Activated naive CD4-positive, alpha-beta T cell treated with anti-CD3 and anti-CD28 coated beads for 36 hours (primary cell): ENCODE data around the gene TAS1R3. TPM values are rescaled to one million over a fixed set of nuclear protein-coding genes. Genes with fewer than 3 reads are reported as not detected.

Experiments
- CTCF ChIA-PET: fragments of 350-600 bp; sonication (Branson Sonifier 250); formaldehyde crosslinking; loops from one replicate; lab custom pipeline; 2021; ENCODE audit warnings: antibody characterized with exemption; lab: Charles Lee
- DNase-seq: peaks from one replicate; pipeline ENCODE4 v3.0.0-alpha.2; 2020
- H3K27ac Mint-ChIP-seq: one replicate; pipeline ENCODE4 v1.8.0; 2021; ENCODE audit warnings: mild to moderate bottlenecking, mixed read lengths
- H3K27me3 Mint-ChIP-seq: one replicate; pipeline ENCODE4 v1.8.0; 2021; ENCODE audit warnings: low read depth, mixed read lengths
- H3K36me3 Mint-ChIP-seq: one replicate; pipeline ENCODE4 v1.8.0; 2021; ENCODE audit warnings: low read depth, mixed read lengths
- H3K4me1 Mint-ChIP-seq: one replicate; pipeline ENCODE4 v1.8.0; 2021; ENCODE audit warnings: low read depth, mixed read lengths
- H3K4me3 Mint-ChIP-seq: one replicate; pipeline ENCODE4 v1.8.0; 2021; ENCODE audit warnings: mild to moderate bottlenecking, moderate library complexity, mixed read lengths
- H3K9me3 Mint-ChIP-seq: one replicate; pipeline ENCODE4 v1.8.0; 2021; ENCODE audit warnings: mixed read lengths
- intact Hi-C: fragments of 100-400 bp; cut with micrococcal nuclease; formaldehyde crosslinking; loops from one replicate; pipeline ENCODE4 v1.15.1; 2023
- total RNA-seq, 2 experiments: library from RNA; stranded (reverse); gene quantifications; one replicate each; pipeline ENCODE4 v1.2.3, GENCODE V29; 2021

Gene TAS1R3
- total RNA-seq, 2 experiments from 2014 or later = 0.10 to 0.14 TPM

GRCh38 chr1:1333551-1334241 lies 2.6 kb downstream of the TAS1R3 start:
- DNase-seq = no peak
- Mint-ChIP-seq H3K4me1 (no peaks in the 10 kb centered on the region), H3K27ac (no peak overlapping the region), H3K4me3 (no peak overlapping the region), H3K36me3 (peaks cover 2% of the 10 kb centered on the region), H3K9me3 (no peaks in the 10 kb centered on the region), H3K27me3 (no peaks in the 10 kb centered on the region)
- intact Hi-C loops = no loop called here
- CTCF ChIA-PET = no interaction called here

- no peaks in the 10 kb centered on the region for H3K27me3 Mint-ChIP-seq
- H3K4me3 Mint-ChIP-seq = no peak overlapping the region
- H3K27ac Mint-ChIP-seq = no peak overlapping the region
- H3K36me3 Mint-ChIP-seq = peaks cover 4% of the 10 kb centered on the region
- no peaks in the 10 kb centered on the region for H3K4me1 Mint-ChIP-seq
- CTCF ChIA-PET = no interaction called here
- intact Hi-C loops = no loop called here
- no peaks in the 10 kb centered on the region for H3K9me3 Mint-ChIP-seq
- DNase-seq = no peak
Observed at GRCh38 chr1:1334835-1335234, 3.8 kb downstream of the TAS1R3 start.

- no peak for DNase-seq
- no peaks in the 10 kb centered on the region for H3K27me3 Mint-ChIP-seq
- peaks cover 4% of the 10 kb centered on the region for H3K36me3 Mint-ChIP-seq
- H3K4me1 Mint-ChIP-seq = no peaks in the 10 kb centered on the region
- no peaks in the 10 kb centered on the region for H3K9me3 Mint-ChIP-seq
- H3K4me3 Mint-ChIP-seq = no peak overlapping the region
- no peak overlapping the region for H3K27ac Mint-ChIP-seq
- intact Hi-C loops = no loop called here
- CTCF ChIA-PET = no interaction called here
Observed at GRCh38 chr1:1335283-1335682, 4.2 kb downstream of the TAS1R3 start.

DNA sequence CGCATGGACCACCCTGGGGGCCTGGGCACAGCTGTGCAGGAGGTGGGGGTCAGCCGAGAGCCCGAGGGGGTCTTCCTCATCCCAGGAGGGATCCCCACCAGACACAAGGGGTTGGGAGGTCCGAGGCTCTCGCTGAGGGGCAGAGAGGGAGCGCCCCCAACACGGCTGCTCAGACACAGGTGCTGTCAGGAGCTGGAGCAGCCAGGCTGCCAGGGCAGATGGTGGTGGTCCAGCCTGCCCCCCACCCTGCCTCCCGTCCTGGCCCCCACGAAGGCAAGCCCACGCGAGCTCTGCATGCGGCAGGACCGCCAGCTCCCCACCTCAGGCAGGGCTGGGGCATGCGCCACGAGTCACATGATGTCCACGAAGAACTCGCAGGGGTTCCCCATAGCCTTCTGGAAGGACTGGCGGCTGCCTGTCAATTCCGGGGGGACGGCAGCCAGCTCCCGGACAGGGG lies 4.7 kb downstream of the TAS1R3 start:
- Mint-ChIP-seq H3K27me3 (no peaks in the 10 kb centered on the region), H3K4me1 (no peaks in the 10 kb centered on the region), H3K36me3 (peaks cover 9% of the 10 kb centered on the region), H3K4me3 (no peak overlapping the region), H3K27ac (no peak overlapping the region), H3K9me3 (no peaks in the 10 kb centered on the region)
- CTCF ChIA-PET = no interaction called here
- no peak for DNase-seq
- intact Hi-C loops = no loop called here

GRCh38 chr1:1336446-1336845 lies 5.4 kb downstream of the TAS1R3 start:
- H3K27ac Mint-ChIP-seq = no peak overlapping the region
- H3K36me3 Mint-ChIP-seq = peaks cover 15% of the 10 kb centered on the region
- DNase-seq = no peak
- CTCF ChIA-PET = no interaction called here
- intact Hi-C loops = no loop called here
- H3K4me1 Mint-ChIP-seq = no peaks in the 10 kb centered on the region
- no peaks in the 10 kb centered on the region for H3K9me3 Mint-ChIP-seq
- no peak overlapping the region for H3K4me3 Mint-ChIP-seq
- H3K27me3 Mint-ChIP-seq = no peaks in the 10 kb centered on the region

DNA sequence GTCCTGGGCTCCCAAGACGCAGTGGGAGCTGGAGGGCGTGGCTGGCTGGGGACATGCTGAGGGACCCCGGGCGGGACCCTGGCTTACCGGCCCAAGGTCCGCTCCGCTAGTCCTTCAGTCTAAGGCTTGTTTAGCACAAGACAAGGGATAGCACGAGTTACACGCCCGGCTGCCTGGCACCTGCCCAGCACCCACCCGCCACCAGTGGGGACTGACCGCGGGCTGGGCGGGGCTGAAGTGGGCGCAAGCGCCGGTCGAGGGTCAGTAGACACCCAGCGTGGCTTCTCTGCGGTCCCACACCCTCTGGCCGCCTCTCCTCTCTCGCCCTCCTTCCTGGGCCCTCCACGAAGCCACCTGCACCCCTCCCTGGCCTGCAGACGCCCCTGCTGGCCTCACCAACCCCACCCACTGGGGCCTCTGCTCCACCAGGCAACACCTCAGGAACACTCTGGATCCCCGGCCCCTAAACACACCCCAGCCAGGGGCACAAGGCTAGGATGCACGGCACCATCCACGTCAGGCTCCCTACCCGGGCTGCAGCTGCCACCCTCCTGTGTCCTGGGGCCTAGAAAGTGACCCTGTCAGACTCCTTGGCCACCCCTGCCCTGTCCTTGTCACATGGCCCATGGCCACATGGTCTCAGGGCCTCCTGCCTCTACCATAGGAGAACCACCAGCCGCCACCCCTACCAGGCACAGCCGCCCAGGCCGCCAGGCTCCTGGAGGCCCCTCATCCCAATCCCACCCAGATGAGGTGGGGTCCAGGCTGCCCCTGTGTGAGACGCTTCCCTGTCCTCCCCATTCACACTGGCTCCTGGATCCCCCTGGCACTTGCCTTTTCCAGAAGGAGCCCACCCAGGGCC lies 6.1 kb downstream of the TAS1R3 start:
- Mint-ChIP-seq H3K27ac (no peak overlapping the region), H3K4me3 (no peak overlapping the region), H3K4me1 (no peaks in the 10 kb centered on the region), H3K9me3 (no peaks in the 10 kb centered on the region), H3K36me3 (peaks cover 15% of the 10 kb centered on the region), H3K27me3 (no peaks in the 10 kb centered on the region)
- intact Hi-C loops = no loop called here
- no peak for DNase-seq
- CTCF ChIA-PET = no interaction called here

DNA sequence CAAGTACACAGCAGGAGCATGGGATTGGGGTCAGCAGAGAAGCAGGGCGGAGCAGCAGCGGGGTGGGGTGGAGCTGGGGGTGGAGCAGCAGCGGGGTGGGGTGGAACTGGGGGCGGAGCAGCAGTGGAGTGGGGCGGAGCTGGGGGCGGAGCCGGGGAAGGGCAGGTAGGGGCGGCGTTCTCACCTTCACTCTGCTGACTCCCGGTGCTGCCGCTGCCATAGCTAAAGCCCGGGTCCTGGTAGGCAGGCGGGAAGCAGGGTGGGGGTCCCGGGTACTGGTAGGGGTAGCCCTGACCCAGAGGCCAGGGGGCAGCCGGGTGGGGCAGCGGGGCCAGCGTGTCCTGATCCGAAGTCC lies 6.7 kb downstream of the TAS1R3 start:
- Mint-ChIP-seq H3K9me3 (no peaks in the 10 kb centered on the region), H3K27me3 (no peaks in the 10 kb centered on the region), H3K4me1 (no peaks in the 10 kb centered on the region), H3K27ac (no peak overlapping the region), H3K4me3 (no peak overlapping the region), H3K36me3 (peaks cover 15% of the 10 kb centered on the region)
- CTCF ChIA-PET = no interaction called here
- intact Hi-C loops = no loop called here
- DNase-seq = peak; percentile 30

DNA sequence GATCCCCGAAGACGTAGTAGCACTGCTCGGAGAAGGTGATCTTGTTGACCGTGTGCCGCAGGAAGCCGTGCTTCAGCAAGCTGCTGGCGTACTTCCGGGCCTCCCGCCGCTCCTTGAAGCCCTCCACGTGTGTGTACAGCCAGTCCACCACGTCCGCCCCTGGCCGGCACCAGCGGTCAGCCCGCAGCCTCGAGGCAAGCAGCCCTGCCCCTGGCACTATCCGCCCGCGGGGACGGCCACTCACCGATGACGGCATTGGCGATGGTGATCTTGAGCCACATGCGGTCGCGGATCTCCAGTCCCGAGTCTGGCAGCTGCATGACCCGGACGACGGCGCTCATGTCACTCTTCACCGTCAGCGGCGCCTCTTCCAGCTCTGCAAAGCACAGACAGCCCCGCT lies 7.2 kb downstream of the TAS1R3 start:
- intact Hi-C loops = no loop called here
- no peaks in the 10 kb centered on the region for H3K27me3 Mint-ChIP-seq
- DNase-seq = no peak
- no peak overlapping the region for H3K4me3 Mint-ChIP-seq
- CTCF ChIA-PET = no interaction called here
- no peaks in the 10 kb centered on the region for H3K9me3 Mint-ChIP-seq
- H3K36me3 Mint-ChIP-seq = peaks cover 15% of the 10 kb centered on the region
- no peak overlapping the region for H3K27ac Mint-ChIP-seq
- no peaks in the 10 kb centered on the region for H3K4me1 Mint-ChIP-seq

DNA sequence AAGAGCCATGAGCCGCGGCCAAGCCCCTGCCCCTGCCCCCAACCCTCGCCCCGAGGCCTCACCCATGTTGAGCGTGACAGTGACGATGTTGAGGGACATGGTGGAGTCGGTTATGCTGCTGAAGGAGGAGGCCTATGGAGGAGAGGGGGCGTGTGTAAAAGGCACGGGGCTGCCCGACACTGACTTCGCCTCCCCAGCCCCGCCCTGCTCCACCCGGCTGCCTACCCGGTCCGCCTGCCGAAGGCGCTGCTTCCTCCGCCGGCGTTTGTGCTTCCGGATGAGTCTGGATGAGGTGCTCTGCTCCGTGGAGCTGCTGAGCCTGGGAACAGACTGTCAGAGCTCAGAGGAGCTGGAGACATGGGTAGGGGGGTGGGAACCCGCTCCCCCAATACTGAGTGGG lies 9.1 kb downstream of the TAS1R3 start:
- no peak overlapping the region for H3K27ac Mint-ChIP-seq
- H3K9me3 Mint-ChIP-seq = no peaks in the 10 kb centered on the region
- no peak overlapping the region for H3K4me3 Mint-ChIP-seq
- DNase-seq = no peak
- CTCF ChIA-PET = no interaction called here
- H3K27me3 Mint-ChIP-seq = no peaks in the 10 kb centered on the region
- H3K4me1 Mint-ChIP-seq = peaks cover 4% of the 10 kb centered on the region
- peaks cover 15% of the 10 kb centered on the region for H3K36me3 Mint-ChIP-seq
- intact Hi-C loops = no loop called here

DNA sequence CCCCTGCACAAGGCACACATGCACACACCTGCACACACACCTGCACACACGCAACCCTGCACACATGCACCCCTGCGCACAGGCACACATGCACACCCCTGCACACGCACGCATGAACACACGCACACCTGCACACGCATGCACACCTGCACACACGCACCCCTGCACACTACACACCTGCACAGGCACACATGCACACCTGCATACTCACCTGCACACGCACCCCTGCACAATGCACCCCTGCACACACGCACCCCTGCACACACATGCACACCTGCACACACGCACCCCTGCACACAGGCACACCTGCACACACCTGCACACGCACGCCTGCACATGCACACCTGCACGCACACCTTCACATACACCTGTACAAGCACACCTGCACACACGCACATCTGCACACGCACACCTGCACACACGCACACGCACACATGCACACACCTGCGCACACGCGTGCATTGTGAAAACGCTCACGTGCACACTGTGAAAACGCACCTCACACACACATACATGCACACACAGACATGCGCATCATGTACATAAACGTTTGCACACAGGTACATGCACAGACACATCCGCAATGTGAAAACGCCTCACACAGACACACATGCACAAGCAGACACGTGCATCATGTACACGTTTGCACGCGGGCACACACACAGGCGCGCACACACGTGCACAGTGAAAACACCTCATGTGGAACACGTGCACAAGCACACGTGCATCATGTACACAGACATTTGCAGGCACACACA lies 9.9 kb downstream of the TAS1R3 start:
- CTCF ChIA-PET = no interaction called here
- peaks cover 15% of the 10 kb centered on the region for H3K36me3 Mint-ChIP-seq
- intact Hi-C loops = no loop called here
- no peaks in the 10 kb centered on the region for H3K9me3 Mint-ChIP-seq
- H3K27me3 Mint-ChIP-seq = no peaks in the 10 kb centered on the region
- H3K27ac Mint-ChIP-seq = no peak overlapping the region
- H3K4me3 Mint-ChIP-seq = no peak overlapping the region
- peaks cover 6% of the 10 kb centered on the region for H3K4me1 Mint-ChIP-seq
- no peak for DNase-seq

DNA sequence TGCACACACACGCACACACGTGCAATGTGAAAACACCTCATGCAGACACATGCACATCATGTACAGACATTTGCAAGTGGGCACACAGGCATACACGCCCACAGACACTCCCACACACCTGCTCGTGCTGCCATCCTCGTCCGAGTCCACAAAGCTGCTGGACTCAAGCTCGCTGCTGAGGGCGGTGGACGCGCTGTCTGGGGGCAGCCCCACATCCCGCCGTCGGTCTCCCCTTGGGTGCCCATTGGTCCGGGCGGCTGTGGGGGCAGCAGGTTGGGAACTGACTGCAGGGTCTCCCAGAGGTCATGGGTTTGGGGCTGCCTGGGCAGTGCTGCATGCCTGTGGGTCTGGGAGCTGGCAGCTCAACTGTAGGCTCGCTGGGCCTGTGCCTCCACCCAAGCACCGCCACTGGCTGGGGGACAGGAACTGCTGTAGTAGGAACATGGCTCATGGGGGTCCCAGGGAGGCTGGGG lies 10.5 kb downstream of the TAS1R3 start:
- intact Hi-C loops = no loop called here
- H3K4me1 Mint-ChIP-seq = peaks cover 10% of the 10 kb centered on the region
- H3K9me3 Mint-ChIP-seq = no peaks in the 10 kb centered on the region
- no peak overlapping the region for H3K27ac Mint-ChIP-seq
- H3K4me3 Mint-ChIP-seq = no peak overlapping the region
- no peak for DNase-seq
- CTCF ChIA-PET = no interaction called here
- peaks cover 15% of the 10 kb centered on the region for H3K36me3 Mint-ChIP-seq
- H3K27me3 Mint-ChIP-seq = no peaks in the 10 kb centered on the region

DNA sequence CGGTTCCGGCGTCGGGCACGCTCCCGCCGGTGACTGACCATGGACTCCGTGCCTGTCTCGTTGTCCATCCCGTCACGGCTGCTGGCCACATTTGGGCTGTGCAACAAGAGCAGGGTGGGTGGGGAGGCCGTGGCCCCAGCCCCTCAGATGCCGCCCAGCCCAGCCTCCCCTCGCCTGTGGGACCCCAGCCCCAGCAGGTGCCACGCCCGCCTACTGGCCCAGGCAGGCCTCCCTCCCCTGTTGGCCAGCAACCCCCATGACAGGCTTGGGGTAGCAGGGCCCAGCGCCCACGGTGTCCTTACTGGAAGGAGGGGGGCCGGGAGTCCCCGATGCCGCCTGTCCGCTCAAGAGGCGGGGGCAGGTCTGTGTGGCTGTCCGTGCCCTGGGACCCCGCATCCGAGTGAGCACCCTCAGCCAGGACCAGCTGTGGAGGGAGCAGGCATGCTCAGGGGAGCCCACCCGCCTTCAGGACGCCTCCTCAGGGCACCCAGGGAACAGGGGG lies 11.0 kb downstream of the TAS1R3 start:
- Mint-ChIP-seq H3K36me3 (peaks cover 15% of the 10 kb centered on the region), H3K4me3 (no peak overlapping the region), H3K27ac (no peak overlapping the region), H3K27me3 (no peaks in the 10 kb centered on the region), H3K4me1 (peaks cover 16% of the 10 kb centered on the region), H3K9me3 (no peaks in the 10 kb centered on the region)
- intact Hi-C loops = no loop called here
- DNase-seq = no peak
- CTCF ChIA-PET = no interaction called here
